Measurements from ENCODE around the gene IL22RA2. TPM values are rescaled to one million over a fixed set of nuclear protein-coding genes. Genes with fewer than 3 reads are reported as not detected.
"Not testable (repeated sequence)": the region's sequence is repeated elsewhere in the genome, so short reads cannot be mapped to it uniquely, and the experiment has no call there.

IL22RA2 gene
- total RNA-seq, 1 experiment from 2014 or later = not detected

GRCh38 chr6:137111296-137112066, 62.0 kb downstream of the IL22RA2 start:
- POLR2A ChIA-PET = no interaction called here
- no peak for ATAC-seq

DNA sequence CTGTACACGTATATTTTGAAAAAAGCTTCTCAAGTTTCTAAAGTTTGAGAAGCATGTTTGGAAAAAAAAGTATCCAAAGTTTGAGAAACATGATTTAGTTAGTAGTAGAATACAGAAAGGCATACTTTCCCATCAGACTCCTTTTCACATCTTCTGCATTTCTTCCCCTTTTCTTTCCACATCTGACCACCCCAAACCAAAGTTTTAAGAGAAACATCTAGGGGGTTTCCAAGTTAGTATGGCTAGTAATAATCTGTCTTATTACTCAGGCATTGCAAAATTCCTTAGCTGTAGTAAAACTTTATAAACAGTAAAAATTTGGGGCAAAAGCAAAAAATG, 65.7 kb downstream of the IL22RA2 start:
- in situ Hi-C loops (cut with HindIII; ENCODE audit: low pct_unique_long_range_greater_than_20kb, low sequenced_read_pairs) = no loop called here
- H3K4me1 ChIP-seq (ENCODE audit: control insufficient read depth, insufficient read depth, low read length) = no peaks in the 10 kb centered on the region
- no peak overlapping the region for H3K27ac ChIP-seq (ENCODE audit: low read length)
- no peaks in the 10 kb centered on the region; the same call in 1 of the 2 replicates for H3K27me3 ChIP-seq (ENCODE audit: control insufficient read depth, insufficient read depth, low read length)
- BruUV-seq (replicated peaks) = no TSS peak
- H3K36me3 ChIP-seq (ENCODE audit: control insufficient read depth, insufficient read depth, low read length) = no peaks in the 10 kb centered on the region
- no peaks in the 10 kb centered on the region; the same call in 1 of the 2 replicates for H3K9me3 ChIP-seq (ENCODE audit: control insufficient read depth, insufficient read depth, low read depth, low read length)
- H3K4me3 ChIP-seq (ENCODE audit: low read depth in 2 of 2, low read length in 2 of 2) = no peak overlapping the region
- TF ChIP-seq REST (IDR thresholded peaks at IDR 0.05; ENCODE audit: insufficient read depth in 1 of 2, low read depth in 2 of 2, low read length in 1 of 2) = no peak
- TF ChIP-seq SIN3A (IDR thresholded peaks at IDR 0.05; ENCODE audit: borderline replicate concordance, insufficient read depth, low read depth, low read length) = no peak
- TF ChIP-seq, protein P1, sequence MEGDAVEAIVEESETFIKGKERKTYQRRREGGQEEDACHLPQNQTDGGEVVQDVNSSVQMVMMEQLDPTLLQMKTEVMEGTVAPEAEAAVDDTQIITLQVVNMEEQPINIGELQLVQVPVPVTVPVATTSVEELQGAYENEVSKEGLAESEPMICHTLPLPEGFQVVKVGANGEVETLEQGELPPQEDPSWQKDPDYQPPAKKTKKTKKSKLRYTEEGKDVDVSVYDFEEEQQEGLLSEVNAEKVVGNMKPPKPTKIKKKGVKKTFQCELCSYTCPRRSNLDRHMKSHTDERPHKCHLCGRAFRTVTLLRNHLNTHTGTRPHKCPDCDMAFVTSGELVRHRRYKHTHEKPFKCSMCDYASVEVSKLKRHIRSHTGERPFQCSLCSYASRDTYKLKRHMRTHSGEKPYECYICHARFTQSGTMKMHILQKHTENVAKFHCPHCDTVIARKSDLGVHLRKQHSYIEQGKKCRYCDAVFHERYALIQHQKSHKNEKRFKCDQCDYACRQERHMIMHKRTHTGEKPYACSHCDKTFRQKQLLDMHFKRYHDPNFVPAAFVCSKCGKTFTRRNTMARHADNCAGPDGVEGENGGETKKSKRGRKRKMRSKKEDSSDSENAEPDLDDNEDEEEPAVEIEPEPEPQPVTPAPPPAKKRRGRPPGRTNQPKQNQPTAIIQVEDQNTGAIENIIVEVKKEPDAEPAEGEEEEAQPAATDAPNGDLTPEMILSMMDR (IDR thresholded peaks at IDR 0.05) = no peak
- no peak for TF ChIP-seq POLR2AphosphoS5 (IDR thresholded peaks at IDR 0.05; ENCODE audit: low read depth, low read length)
- no peak for TF ChIP-seq TCF7L2 (IDR thresholded peaks at IDR 0.05; ENCODE audit: low read depth, low read length)
- CTCF ChIA-PET = no interaction called here
- intact Hi-C loops (cut with micrococcal nuclease; ENCODE audit: unreplicated experiment) = no loop called here
- ATAC-seq = no peak
- DNase-seq (ENCODE audit: low read depth, low spot score) = no peak
- POLR2A ChIA-PET = no interaction called here

More at GRCh38 chr6:137111296-137112066, 62.0 kb downstream of the IL22RA2 start:
- Histone ChIP-seq H3K9me3 (ENCODE audit: control insufficient read depth, insufficient read depth, low read depth, low read length) (no peaks in the 10 kb centered on the region; the same call in 1 of the 2 replicates), H3K36me3 (ENCODE audit: control insufficient read depth, insufficient read depth, low read length) (no peaks in the 10 kb centered on the region), H3K27me3 (ENCODE audit: control insufficient read depth, insufficient read depth, low read length) (no peaks in the 10 kb centered on the region; the same call in 1 of the 2 replicates), H3K4me1 (ENCODE audit: control insufficient read depth, insufficient read depth, low read length) (no peaks in the 10 kb centered on the region), H3K27ac (ENCODE audit: low read length) (no peak overlapping the region), H3K4me3 (ENCODE audit: low read depth in 2 of 2, low read length in 2 of 2) (no peak overlapping the region)
- in situ Hi-C loops (cut with HindIII; ENCODE audit: low pct_unique_long_range_greater_than_20kb, low sequenced_read_pairs) = no loop called here
- DNase-seq (ENCODE audit: low read depth, low spot score) = no peak
- intact Hi-C loops (cut with micrococcal nuclease; ENCODE audit: unreplicated experiment) = no loop called here
- no TSS peak for BruUV-seq (replicated peaks)
- no peak for TF ChIP-seq REST (IDR thresholded peaks at IDR 0.05; ENCODE audit: insufficient read depth in 1 of 2, low read depth in 2 of 2, low read length in 1 of 2)
- TF ChIP-seq SIN3A (IDR thresholded peaks at IDR 0.05; ENCODE audit: borderline replicate concordance, insufficient read depth, low read depth, low read length) = no peak
- TF ChIP-seq, protein P1 (IDR thresholded peaks at IDR 0.05) = no peak
- TF ChIP-seq TCF7L2 (IDR thresholded peaks at IDR 0.05; ENCODE audit: low read depth, low read length) = no peak
- TF ChIP-seq POLR2AphosphoS5 (IDR thresholded peaks at IDR 0.05; ENCODE audit: low read depth, low read length) = no peak
- CTCF ChIA-PET = no interaction called here

DNA sequence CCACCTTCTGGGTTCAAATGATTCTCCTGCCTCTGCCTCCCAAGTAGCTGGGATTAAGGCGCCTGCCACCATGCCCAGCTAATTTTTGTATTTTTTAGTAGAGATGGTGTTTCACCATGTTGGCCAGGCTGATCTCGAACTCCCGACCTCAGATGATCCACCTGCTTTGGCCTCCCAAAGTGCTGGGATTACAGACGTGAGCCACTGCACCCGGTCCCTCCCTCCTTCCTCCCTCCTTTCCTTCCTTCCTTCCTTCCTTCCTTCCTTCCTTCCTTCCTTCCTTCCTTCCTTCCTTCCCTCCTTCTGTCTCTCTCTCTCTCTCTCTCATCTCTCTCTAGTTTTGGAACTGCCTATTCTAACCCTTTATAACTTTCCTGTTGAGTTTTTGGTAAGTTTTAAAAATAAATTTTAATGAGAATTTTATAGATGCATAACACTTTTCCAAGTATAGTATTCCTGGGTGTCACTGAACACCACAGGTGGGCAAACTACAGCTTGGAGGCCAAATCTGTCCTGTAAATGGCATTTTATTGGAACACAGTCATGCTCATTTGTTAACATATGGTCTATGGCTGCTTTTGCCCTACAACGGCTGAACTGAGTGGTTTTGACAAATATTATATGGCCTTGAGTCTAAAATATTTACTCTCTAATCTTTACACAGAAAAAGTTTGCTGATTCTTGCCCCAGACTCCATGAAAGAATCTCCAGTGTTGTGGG, 66.2 kb downstream of the IL22RA2 start:
- BruUV-seq (replicated peaks); H3K4me3 ChIP-seq (ENCODE audit: low read depth in 2 of 2, low read length in 2 of 2); in situ Hi-C loops (cut with HindIII; ENCODE audit: low pct_unique_long_range_greater_than_20kb, low sequenced_read_pairs); H3K4me1 ChIP-seq (ENCODE audit: control insufficient read depth, insufficient read depth, low read length); H3K36me3 ChIP-seq (ENCODE audit: control insufficient read depth, insufficient read depth, low read length); ATAC-seq; POLR2A ChIA-PET; H3K27me3 ChIP-seq (ENCODE audit: control insufficient read depth, insufficient read depth, low read length); DNase-seq (ENCODE audit: low read depth, low spot score); H3K9me3 ChIP-seq (ENCODE audit: control insufficient read depth, insufficient read depth, low read depth, low read length); H3K27ac ChIP-seq (ENCODE audit: low read length); intact Hi-C loops (cut with micrococcal nuclease; ENCODE audit: unreplicated experiment): not testable (repeated sequence)
- CTCF ChIA-PET = interaction anchor here (0.7 kb wide), 1 partner anchor 31 kb away, joined by 5 read pairs; no protein-coding TSS in a partner anchor

Data from Panc1 (cell line).